Measurements from ENCODE around the gene USP12.
"Not testable (repeated sequence)": the region's sequence is repeated elsewhere in the genome, so short reads cannot be mapped to it uniquely, and the experiment has no call there.

USP12 gene

GRCh38 chr13:27149702-27150101, 21.9 kb downstream of the USP12 start:
- no peak for DNase-seq (ENCODE audit: low read depth)

GRCh38 chr13:27148900-27149299, 22.7 kb downstream of the USP12 start:
- DNase-seq (ENCODE audit: low read depth), result no peak

- DNase-seq (ENCODE audit: low read depth), result peak; percentile 25
Observed at GRCh38 chr13:27147530-27148170, 24.0 kb downstream of the USP12 start.

GRCh38 chr13:27141746-27142145, 29.9 kb downstream of the USP12 start:
- DNase-seq (ENCODE audit: low read depth), result no peak

- DNase-seq (ENCODE audit: low read depth), result not testable (repeated sequence)
Observed at GRCh38 chr13:27141159-27141558, 30.5 kb downstream of the USP12 start.

GRCh38 chr13:27140060-27140459, 31.6 kb downstream of the USP12 start:
- no peak for DNase-seq (ENCODE audit: low read depth)

- DNase-seq (ENCODE audit: low read depth), result no peak
Observed at GRCh38 chr13:27139565-27139964, 32.0 kb downstream of the USP12 start.

- no peak for DNase-seq (ENCODE audit: low read depth)
Observed at GRCh38 chr13:27138457-27139093, 33.0 kb downstream of the USP12 start.

GRCh38 chr13:27137759-27138158, 33.9 kb downstream of the USP12 start:
- no peak for DNase-seq (ENCODE audit: low read depth)

GRCh38 chr13:27135023-27135422, 36.6 kb downstream of the USP12 start:
- DNase-seq (ENCODE audit: low read depth), result no peak

GRCh38 chr13:27133889-27134288, 37.7 kb downstream of the USP12 start:
- no peak for DNase-seq (ENCODE audit: low read depth)

- DNase-seq (ENCODE audit: low read depth), result no peak
Observed at GRCh38 chr13:27132538-27132937, 39.1 kb downstream of the USP12 start.

- DNase-seq (ENCODE audit: low read depth), result no peak
Observed at GRCh38 chr13:27131906-27132305, 39.7 kb downstream of the USP12 start.

- DNase-seq (ENCODE audit: low read depth), result peak; percentile 55
Observed at GRCh38 chr13:27130979-27131623, 40.5 kb downstream of the USP12 start.

- peak; percentile 35 for DNase-seq (ENCODE audit: low read depth)
Observed at GRCh38 chr13:27130223-27130978, 41.2 kb downstream of the USP12 start.

- DNase-seq (ENCODE audit: low read depth), result no peak
Observed at GRCh38 chr13:27128825-27129627, 42.6 kb downstream of the USP12 start.

- DNase-seq (ENCODE audit: low read depth), result no peak
Observed at GRCh38 chr13:27126859-27127258, 44.8 kb downstream of the USP12 start.

GRCh38 chr13:27125357-27126282, 46.0 kb downstream of the USP12 start:
- DNase-seq (ENCODE audit: low read depth), result no peak

- no peak for DNase-seq (ENCODE audit: low read depth)
Observed at GRCh38 chr13:27124571-27124970, 47.0 kb downstream of the USP12 start.

- not testable (repeated sequence) for DNase-seq (ENCODE audit: low read depth)
Observed at GRCh38 chr13:27123445-27123844, 48.2 kb downstream of the USP12 start.

- no peak for DNase-seq (ENCODE audit: low read depth)
Observed at GRCh38 chr13:27122036-27122435, 49.6 kb downstream of the USP12 start.
